Measurements from ENCODE around the gene KCNJ11. TPM values are rescaled to one million over a fixed set of nuclear protein-coding genes. Genes with fewer than 3 reads are reported as not detected.
A peak's percentile ranks its signal among the peaks of the same experiment; 100 is the strongest.

Gene KCNJ11
- total RNA-seq, 2 experiments from 2014 or later = 0.23 to 0.43 TPM

- ChIA-PET CTCF (interaction anchor here (1.0 kb wide), 1 partner anchor 122 kb away, joined by 9 read pairs; no protein-coding TSS in a partner anchor), POLR2A (no interaction called here)
- Mint-ChIP-seq H3K4me3 (peak within 1 kb of the TSS; percentile 77), H3K27me3 (peaks cover 11% of the 10 kb centered on the region), H3K9me3 (ENCODE audit: low read depth) (peaks cover 3% of the 10 kb centered on the region), H3K4me1 (peaks cover 35% of the 10 kb centered on the region), H3K36me3 (ENCODE audit: low read depth) (peaks cover 3% of the 10 kb centered on the region), H3K27ac (peak within 1 kb of the TSS; percentile 76)
- peak; percentile 72 for DNase-seq
- intact Hi-C loops (cut with DNase I, micrococcal nuclease) = loop anchor here (1.0 to 5.0 kb wide), 11 partner anchors 38 to 1031 kb away; partner anchors contain the start of genes C11orf58 (in 1 of the 2), NUCB2 (in 1 of the 2), PIK3C2A (in 1 of the 2) and RPS13 (in 1 of the 2)
- peak; percentile 34 for ATAC-seq
Observed at GRCh38 chr11:17351510-17352176, 36.8 kb downstream of the KCNJ11 start, which contains the start of gene NCR3LG1. Gene NCR3LG1 (plus strand): TSS chr11:17351800. CDS start chr11:17351970, 170 bp downstream.

- Mint-ChIP-seq H3K4me1 (peaks cover 35% of the 10 kb centered on the region), H3K36me3 (ENCODE audit: low read depth) (no peaks in the 10 kb centered on the region), H3K9me3 (ENCODE audit: low read depth) (peaks cover 3% of the 10 kb centered on the region), H3K27me3 (peaks cover 11% of the 10 kb centered on the region), H3K4me3 (peak overlapping the region; percentile 77), H3K27ac (peak overlapping the region; percentile 52)
- peak; percentile 3 for ATAC-seq
- ChIA-PET CTCF (interaction anchor here (1.1 to 1.2 kb wide), 2 partner anchors 36 to 55 kb away, joined by 3 read pairs; no protein-coding TSS in a partner anchor), POLR2A (no interaction called here)
- no peak for DNase-seq
- intact Hi-C loops (cut with DNase I, micrococcal nuclease) = loop anchor here (1.0 to 5.0 kb wide), 8 partner anchors 38 to 1031 kb away; partner anchors contain the start of genes C11orf58 (in 1 of the 2), NUCB2 (in 1 of the 2) and PIK3C2A (in 1 of the 2)
Observed at GRCh38 chr11:17351172-17351509, 37.3 kb downstream of the KCNJ11 start.

- Mint-ChIP-seq H3K27me3 (peaks cover 11% of the 10 kb centered on the region), H3K4me1 (peaks cover 35% of the 10 kb centered on the region), H3K36me3 (ENCODE audit: low read depth) (no peaks in the 10 kb centered on the region), H3K4me3 (peak overlapping the region; percentile 77), H3K27ac (peak overlapping the region; percentile 52), H3K9me3 (ENCODE audit: low read depth) (peaks cover 3% of the 10 kb centered on the region)
- ATAC-seq = peak; percentile 71
- ChIA-PET CTCF (interaction anchor here (0.7 to 1.2 kb wide), 3 partner anchors 36 to 121 kb away, joined by 3 to 5 read pairs (median 3); no protein-coding TSS in a partner anchor), POLR2A (no interaction called here)
- no peak for DNase-seq
- intact Hi-C loops (cut with DNase I, micrococcal nuclease) = loop anchor here (1.0 to 5.0 kb wide), 8 partner anchors 39 to 1032 kb away; partner anchors contain the start of genes C11orf58 (in 1 of the 2), NUCB2 (in 1 of the 2) and PIK3C2A (in 1 of the 2)
Observed at GRCh38 chr11:17350455-17351171, 37.8 kb downstream of the KCNJ11 start.

GRCh38 chr11:17347676-17348075 is 40.8 kb downstream of the KCNJ11 start:
- intact Hi-C loops (cut with DNase I, micrococcal nuclease) = no loop called here

GRCh38 chr11:17343907-17344306 is 44.6 kb downstream of the KCNJ11 start:
- Mint-ChIP-seq H3K9me3 (ENCODE audit: low read depth) (no peaks in the 10 kb centered on the region), H3K27me3 (no peaks in the 10 kb centered on the region), H3K4me3 (no peak overlapping the region), H3K27ac (no peak overlapping the region), H3K4me1 (peaks cover 15% of the 10 kb centered on the region), H3K36me3 (ENCODE audit: low read depth) (peaks cover 3% of the 10 kb centered on the region)
- intact Hi-C loops (cut with DNase I, micrococcal nuclease) = no loop called here
- POLR2A ChIA-PET = no interaction called here
- DNase-seq (peak; percentile 80), ATAC-seq (peak; percentile 99)
- CTCF ChIA-PET = interaction anchor here (1.4 to 2.6 kb wide), 3 partner anchors 10 to 43 kb away, joined by 3 to 14 read pairs (median 5); no protein-coding TSS in a partner anchor

More at GRCh38 chr11:17347676-17348075, 40.8 kb downstream of the KCNJ11 start:
- no peak for DNase-seq
- ATAC-seq = no peak
- Mint-ChIP-seq H3K4me3 (no peak overlapping the region), H3K9me3 (ENCODE audit: low read depth) (no peaks in the 10 kb centered on the region), H3K4me1 (peaks cover 34% of the 10 kb centered on the region), H3K36me3 (ENCODE audit: low read depth) (no peaks in the 10 kb centered on the region), H3K27me3 (peaks cover 9% of the 10 kb centered on the region), H3K27ac (no peak overlapping the region)
- CTCF ChIA-PET = no interaction called here
- POLR2A ChIA-PET = no interaction called here

- peaks cover 3% of the 10 kb centered on the region for H3K36me3 Mint-ChIP-seq (ENCODE audit: low read depth)
- ATAC-seq (no peak), DNase-seq (no peak)
- H3K4me1 Mint-ChIP-seq = peaks cover 15% of the 10 kb centered on the region
- H3K27ac Mint-ChIP-seq = no peak overlapping the region
- no peaks in the 10 kb centered on the region for H3K27me3 Mint-ChIP-seq
- POLR2A ChIA-PET = no interaction called here
- intact Hi-C loops (cut with DNase I, micrococcal nuclease) = no loop called here
- CTCF ChIA-PET = interaction anchor here (2.6 kb wide), 1 partner anchor 11 kb away, joined by 14 read pairs; no protein-coding TSS in a partner anchor
- no peaks in the 10 kb centered on the region for H3K9me3 Mint-ChIP-seq (ENCODE audit: low read depth)
- H3K4me3 Mint-ChIP-seq = no peak overlapping the region
Observed at GRCh38 chr11:17343257-17343656, 45.2 kb downstream of the KCNJ11 start.

Other genes starting within 250 kb of the KCNJ11 start
- 10 to 100 TPM; 23.3 to 27.3 TPM for gene PIK3C2A, start 180.7 kb downstream of the KCNJ11 start, total RNA-seq
- 10 to 100 TPM; 45.0 to 59.9 TPM for gene NUCB2, start 111.9 kb downstream of the KCNJ11 start, total RNA-seq
- under 1 TPM; 0.80 to 0.86 TPM for gene NCR3LG1, start 36.9 kb downstream of the KCNJ11 start, total RNA-seq
- not detected for gene ABCC8, start 88.2 kb upstream of the KCNJ11 start, total RNA-seq
- gene USH1C, start 155.8 kb upstream of the KCNJ11 start, total RNA-seq = not detected
- not detected for gene OTOG, start 158.6 kb upstream of the KCNJ11 start, total RNA-seq

All from activated CD4-positive, alpha-beta T cell treated with anti-CD3 and anti-CD28 coated beads for 36 hours (primary cell).